HepG2 (cell line): Measurements from ENCODE around the gene WWP2. TPM values are rescaled to one million over a fixed set of nuclear protein-coding genes. Genes with fewer than 3 reads are reported as not detected.

ENCODE experiments used
- ASH2L ChIP-seq: fragments of 300-600, 200-600 bp; sonication (generic); IDR thresholded peaks from 2 replicates; pipeline ENCODE4 v1.7.0; 2017; ENCODE audit warnings: low read depth, mild to moderate bottlenecking, moderate library complexity, mixed read lengths, low read length; ENCODE audit not compliant: insufficient read length
- BCL6 ChIP-seq: IDR thresholded peaks from 2 replicates; pipeline ENCODE4 v1.6.1; 2016; ENCODE audit warnings: missing genetic modification reagents, missing compliant biosample characterization
- ETV5 ChIP-seq: IDR thresholded peaks from 2 replicates; pipeline ENCODE4 v1.6.1; 2018; ENCODE audit warnings: missing biosample characterization, missing genetic modification reagents, inconsistent platforms, borderline replicate concordance
- ETV6 ChIP-seq: sonication (generic); formaldehyde crosslinking; conservative IDR thresholded peaks from 2 replicates; pipeline ENCODE4 v1.4.0; 2020; ENCODE audit warnings: missing genetic modification reagents
- GFI1 ChIP-seq: sonication (generic); formaldehyde crosslinking; IDR thresholded peaks from 2 replicates; pipeline ENCODE4 v1.5.0; 2020; ENCODE audit warnings: missing genetic modification reagents, mild to moderate bottlenecking, borderline replicate concordance
- HDAC2 ChIP-seq: sonication (generic); formaldehyde crosslinking; IDR thresholded peaks from 2 replicates; pipeline ENCODE4 v1.4.0; 2020; ENCODE audit warnings: missing genetic modification reagents
- NRL ChIP-seq: sonication (generic); formaldehyde crosslinking; IDR thresholded peaks from 2 replicates; pipeline ENCODE4 v1.5.0; 2020; ENCODE audit warnings: missing genetic modification reagents, mild to moderate bottlenecking, moderate library complexity, borderline replicate concordance
- RBAK ChIP-seq: sonication (generic); formaldehyde crosslinking; IDR thresholded peaks from 2 replicates; pipeline ENCODE4 v1.5.1; 2020; ENCODE audit warnings: mild to moderate bottlenecking, missing genetic modification reagents
- SMARCE1 ChIP-seq: fragments of 450-650 bp; IDR thresholded peaks from 2 replicates; pipeline ENCODE4 v1.6.1; 2017; ENCODE audit warnings: borderline replicate concordance
- SOX5 ChIP-seq: IDR thresholded peaks from 2 replicates; pipeline ENCODE4 v1.6.1; 2016; ENCODE audit warnings: borderline replicate concordance
- SPEN ChIP-seq: sonication (generic); formaldehyde crosslinking; IDR thresholded peaks from 2 replicates; pipeline ENCODE4 v1.5.1; 2020; ENCODE audit warnings: low read depth, mild to moderate bottlenecking, missing genetic modification reagents
- TSC22D2 ChIP-seq: sonication (generic); formaldehyde crosslinking; IDR thresholded peaks from 2 replicates; pipeline ENCODE4 v1.5.1; 2020; ENCODE audit warnings: missing genetic modification reagents, mild to moderate bottlenecking, borderline replicate concordance
- ZFP82 ChIP-seq: sonication (generic); formaldehyde crosslinking; IDR thresholded peaks from 2 replicates; pipeline ENCODE4 v1.5.1; 2020; ENCODE audit warnings: mild to moderate bottlenecking, missing genetic modification reagents, borderline replicate concordance
- ZNF3 ChIP-seq: IDR thresholded peaks from 2 replicates; pipeline ENCODE4 v1.7.0; 2017; ENCODE audit warnings: inconsistent platforms
- ZNF34 ChIP-seq: sonication (generic); formaldehyde crosslinking; IDR thresholded peaks from 2 replicates; pipeline ENCODE4 v1.4.0; 2020; ENCODE audit warnings: mild to moderate bottlenecking, missing genetic modification reagents, borderline replicate concordance
- ZNF432 ChIP-seq: sonication (generic); formaldehyde crosslinking; IDR thresholded peaks from 2 replicates; pipeline ENCODE4 v1.5.0; 2020; ENCODE audit warnings: missing genetic modification reagents, mild to moderate bottlenecking, borderline replicate concordance
- ZNF558 ChIP-seq: sonication (generic); formaldehyde crosslinking; IDR thresholded peaks from 2 replicates; pipeline ENCODE4 v1.9.0; 2022; ENCODE audit warnings: mild to moderate bottlenecking, missing genetic modification reagents, borderline replicate concordance
- ZNF605 ChIP-seq: sonication (generic); formaldehyde crosslinking; IDR thresholded peaks from 2 replicates; pipeline ENCODE4 v1.8.0; 2022; ENCODE audit warnings: mild to moderate bottlenecking, missing genetic modification reagents
- ZNF772 ChIP-seq: sonication (generic); formaldehyde crosslinking; IDR thresholded peaks from 2 replicates; pipeline ENCODE4 v1.5.0; 2020; ENCODE audit warnings: mild to moderate bottlenecking, missing genetic modification reagents
- ZSCAN31 ChIP-seq: sonication (generic); formaldehyde crosslinking; IDR thresholded peaks from 2 replicates; pipeline ENCODE4 v1.5.0; 2020; ENCODE audit warnings: low read depth, mild to moderate bottlenecking, missing genetic modification reagents
- polyA plus RNA-seq, 8 experiments: library from polyadenylated mRNA; depleted of rRNA in 3 of 8; stranded (reverse) in 7 of 8; unstranded in 1 of 8; fragments of >200 nt; fragmentation: Illumina TruSeq in 4 of 8; extraction: Trizol in 4 of 8; gene quantifications; 2 replicates each; pipeline versions ENCODE4 v1.2.1 to v1.2.3, GENCODE V29; 2011 to 2016; ENCODE audit warnings: low read depth in 4 of 8, missing spikeins in 1 of 8, mixed read lengths in 1 of 8; ENCODE audit not compliant: insufficient read depth in 1 of 8
- total RNA-seq, 5 experiments: library from RNA; depleted of rRNA; stranded (reverse); fragments of >200 nt; fragmentation: Illumina TruSeq; extraction: Trizol; gene quantifications; 2 replicates each; pipeline ENCODE4 v1.2.3, GENCODE V29; 2016; ENCODE audit warnings: low read depth in 1 of 5
- TF ChIP-seq, protein P1 (sequence below): IDR thresholded peaks from 2 replicates; pipeline ENCODE4 v1.6.1; 2018; ENCODE audit warnings: missing genetic modification reagents
- TF ChIP-seq, protein P2 (sequence below): sonication (generic); formaldehyde crosslinking; IDR thresholded peaks from 2 replicates; pipeline ENCODE4 v1.5.1; 2020; ENCODE audit warnings: missing genetic modification reagents, mild to moderate bottlenecking, borderline replicate concordance

WWP2 gene
- total and polyA plus RNA-seq, 2 of the 13 experiments (the other 11 are each of a cell fraction or from before 2014, with no cell fraction given) = 11.4 to 28.2 TPM

DNA sequence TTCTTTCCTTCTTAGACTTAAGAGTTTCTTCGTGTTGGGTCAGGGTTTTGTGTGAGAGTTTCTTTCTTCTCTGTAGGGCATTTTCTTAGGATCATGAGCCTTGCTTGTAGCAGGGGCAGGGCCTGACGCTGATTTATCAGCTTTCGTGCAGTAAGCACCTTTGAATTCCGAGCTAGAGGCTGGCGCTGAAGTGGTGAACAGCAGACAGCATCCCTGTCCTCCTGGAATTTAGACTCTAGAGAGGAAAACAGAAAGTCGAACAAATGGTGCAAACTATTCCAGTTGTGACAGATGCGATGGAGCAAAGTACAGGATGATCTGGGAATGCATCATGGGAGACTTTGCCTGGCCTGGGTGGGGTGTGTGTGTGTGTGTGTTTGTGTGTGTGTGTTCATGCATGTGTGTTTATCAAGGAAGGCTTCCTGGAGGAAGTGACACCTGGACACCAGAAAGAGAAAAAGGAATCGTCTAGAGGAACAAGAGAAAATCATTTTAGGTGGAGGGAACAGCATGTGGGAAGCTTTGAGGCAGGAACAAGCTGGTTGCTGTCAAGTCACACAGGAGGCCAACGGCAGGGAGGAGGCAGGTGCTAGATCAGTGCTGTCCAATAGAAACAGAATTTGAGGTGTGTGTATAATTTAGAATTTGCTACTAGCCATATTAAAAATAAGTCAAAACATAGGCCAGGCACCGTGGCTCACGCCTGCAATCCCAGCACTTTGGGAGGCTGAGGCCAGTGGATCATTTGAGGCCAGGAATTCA lies 60.2 kb downstream of the WWP2 start (continued):
- TF ChIP-seq NRL (CRISPR knock-in tag) = 0 out of 2 replicates have a peak, but pooled peaks have one; percentile 59
- 0 out of 2 replicates have a peak, but pooled peaks have one; percentile 34 for TF ChIP-seq ZNF3 (CRISPR knock-in tag)
- TF ChIP-seq, protein P1, sequence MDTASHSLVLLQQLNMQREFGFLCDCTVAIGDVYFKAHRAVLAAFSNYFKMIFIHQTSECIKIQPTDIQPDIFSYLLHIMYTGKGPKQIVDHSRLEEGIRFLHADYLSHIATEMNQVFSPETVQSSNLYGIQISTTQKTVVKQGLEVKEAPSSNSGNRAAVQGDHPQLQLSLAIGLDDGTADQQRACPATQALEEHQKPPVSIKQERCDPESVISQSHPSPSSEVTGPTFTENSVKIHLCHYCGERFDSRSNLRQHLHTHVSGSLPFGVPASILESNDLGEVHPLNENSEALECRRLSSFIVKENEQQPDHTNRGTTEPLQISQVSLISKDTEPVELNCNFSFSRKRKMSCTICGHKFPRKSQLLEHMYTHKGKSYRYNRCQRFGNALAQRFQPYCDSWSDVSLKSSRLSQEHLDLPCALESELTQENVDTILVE (CRISPR knock-in tag) = 0 out of 2 replicates have a peak, but pooled peaks have one; percentile 37
- TF ChIP-seq SOX5 (CRISPR knock-in tag) = peak; percentile 79
- no peak for TF ChIP-seq SMARCE1
- peak; percentile 34; the same call in 1 of the 2 replicates for TF ChIP-seq GFI1 (CRISPR knock-in tag)
- TF ChIP-seq, protein P2, sequence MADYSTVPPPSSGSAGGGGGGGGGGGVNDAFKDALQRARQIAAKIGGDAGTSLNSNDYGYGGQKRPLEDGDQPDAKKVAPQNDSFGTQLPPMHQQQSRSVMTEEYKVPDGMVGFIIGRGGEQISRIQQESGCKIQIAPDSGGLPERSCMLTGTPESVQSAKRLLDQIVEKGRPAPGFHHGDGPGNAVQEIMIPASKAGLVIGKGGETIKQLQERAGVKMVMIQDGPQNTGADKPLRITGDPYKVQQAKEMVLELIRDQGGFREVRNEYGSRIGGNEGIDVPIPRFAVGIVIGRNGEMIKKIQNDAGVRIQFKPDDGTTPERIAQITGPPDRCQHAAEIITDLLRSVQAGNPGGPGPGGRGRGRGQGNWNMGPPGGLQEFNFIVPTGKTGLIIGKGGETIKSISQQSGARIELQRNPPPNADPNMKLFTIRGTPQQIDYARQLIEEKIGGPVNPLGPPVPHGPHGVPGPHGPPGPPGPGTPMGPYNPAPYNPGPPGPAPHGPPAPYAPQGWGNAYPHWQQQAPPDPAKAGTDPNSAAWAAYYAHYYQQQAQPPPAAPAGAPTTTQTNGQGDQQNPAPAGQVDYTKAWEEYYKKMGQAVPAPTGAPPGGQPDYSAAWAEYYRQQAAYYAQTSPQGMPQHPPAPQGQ = peak; percentile 3; the same call in 1 of the 2 replicates
- no peak for TF ChIP-seq ZFP82
- no peak for TF ChIP-seq ZNF432 (CRISPR knock-in tag)
- TF ChIP-seq ZNF34 = no peak
- TF ChIP-seq ETV5 (CRISPR knock-in tag) = peak; percentile 63; the same call in 1 of the 2 replicates
- TF ChIP-seq SPEN (CRISPR knock-in tag) = peak; percentile 67; the same call in 1 of the 2 replicates
- peak; percentile 59 for TF ChIP-seq ZNF605 (CRISPR knock-in tag)
- peak; percentile 69 for TF ChIP-seq BCL6 (CRISPR knock-in tag)
- peak; percentile 94 for TF ChIP-seq HDAC2 (CRISPR knock-in tag)
- TF ChIP-seq ZNF558 (CRISPR knock-in tag) = no peak
- no peak for TF ChIP-seq RBAK (CRISPR knock-in tag)
- TF ChIP-seq ZNF772 (CRISPR knock-in tag) = peak; percentile 96
- peak; percentile 59; the same call in 1 of the 2 replicates for TF ChIP-seq ETV6
- 0 out of 2 replicates have a peak, but pooled peaks have one; percentile 41 for TF ChIP-seq TSC22D2 (CRISPR knock-in tag)
- TF ChIP-seq ASH2L = peak; percentile 64
- no peak for TF ChIP-seq ZSCAN31
